Stimulated activated CD8-positive, alpha-beta memory T cell treated with anti-CD3 and anti-CD28 coated beads, Interleukin-2, amount 100 ng/mL, for 48 hours (primary cell): Measurements from ENCODE around the gene PDIA5.
"Not testable (repeated sequence)": the region's sequence is repeated elsewhere in the genome, so short reads cannot be mapped to it uniquely, and the experiment has no call there.

ENCODE experiments used
- DNase-seq, 2 donors: peaks; one replicate each; pipeline ENCODE4 v3.0.0-alpha.2; 2020; ENCODE audit warnings: low read depth in 2 of 2

PDIA5 gene

DNA sequence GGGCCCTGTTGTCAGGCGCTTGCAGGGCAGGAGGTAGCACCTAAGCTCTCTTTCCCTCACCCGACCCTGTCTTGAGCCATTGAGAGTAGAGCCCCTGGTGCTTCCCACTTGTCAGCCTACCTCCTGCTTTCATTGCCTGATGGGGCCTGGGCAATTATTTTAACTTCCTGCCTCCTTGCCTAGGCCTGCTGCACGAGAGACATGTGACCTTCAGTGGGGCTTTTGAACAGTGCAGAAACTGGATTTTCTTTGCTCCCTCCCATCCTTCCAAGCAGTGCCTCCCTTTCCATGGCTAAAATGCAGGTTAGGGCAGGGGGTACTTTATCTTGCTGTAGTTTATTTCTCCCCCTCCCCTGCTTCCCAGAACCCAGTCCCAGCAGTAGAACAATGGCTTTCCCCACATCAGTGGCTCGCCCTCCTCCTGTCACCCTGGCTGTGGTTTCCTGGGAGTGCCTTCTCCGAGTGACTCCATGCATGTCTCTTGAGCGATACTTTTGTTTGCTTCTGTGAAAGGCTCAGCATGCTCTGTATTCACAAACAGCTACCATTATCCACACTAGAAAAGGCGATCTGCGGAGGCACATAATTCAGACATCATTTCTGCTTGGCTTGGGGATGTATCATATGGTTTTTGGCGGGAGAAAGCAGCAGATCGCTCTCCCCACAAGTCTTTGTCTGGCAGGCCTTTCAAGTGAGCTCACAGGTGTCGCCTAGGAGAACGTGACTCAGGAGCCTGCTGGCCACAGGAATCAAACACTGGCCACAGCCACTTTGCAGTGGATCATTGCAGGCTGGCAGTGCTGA is 24.1 kb downstream of the PDIA5 start:
- no peak for DNase-seq

DNA sequence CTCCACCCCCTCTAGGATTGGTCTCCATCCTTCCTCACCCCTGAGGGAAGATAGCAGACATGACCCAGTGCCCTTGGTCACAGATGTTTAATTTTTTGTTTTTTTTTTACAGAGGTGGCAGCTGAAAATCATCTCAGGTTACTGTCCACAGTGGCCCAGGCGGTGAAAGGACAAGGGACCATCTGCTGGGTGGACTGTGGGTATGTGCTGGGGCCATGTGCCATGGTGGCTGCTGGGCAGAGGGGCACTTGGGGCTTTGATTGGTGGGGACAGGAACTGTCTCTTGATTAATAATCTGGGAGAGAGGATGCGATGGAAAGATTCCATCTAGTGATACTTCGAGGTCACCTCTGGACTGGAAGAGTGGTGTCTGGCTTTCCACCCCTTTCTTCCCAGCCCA is 25.4 kb downstream of the PDIA5 start:
- no peak for DNase-seq

- DNase-seq, result no peak
Measured at GRCh38 chr3:123093696-123094095, 26.9 kb downstream of the PDIA5 start.

DNA sequence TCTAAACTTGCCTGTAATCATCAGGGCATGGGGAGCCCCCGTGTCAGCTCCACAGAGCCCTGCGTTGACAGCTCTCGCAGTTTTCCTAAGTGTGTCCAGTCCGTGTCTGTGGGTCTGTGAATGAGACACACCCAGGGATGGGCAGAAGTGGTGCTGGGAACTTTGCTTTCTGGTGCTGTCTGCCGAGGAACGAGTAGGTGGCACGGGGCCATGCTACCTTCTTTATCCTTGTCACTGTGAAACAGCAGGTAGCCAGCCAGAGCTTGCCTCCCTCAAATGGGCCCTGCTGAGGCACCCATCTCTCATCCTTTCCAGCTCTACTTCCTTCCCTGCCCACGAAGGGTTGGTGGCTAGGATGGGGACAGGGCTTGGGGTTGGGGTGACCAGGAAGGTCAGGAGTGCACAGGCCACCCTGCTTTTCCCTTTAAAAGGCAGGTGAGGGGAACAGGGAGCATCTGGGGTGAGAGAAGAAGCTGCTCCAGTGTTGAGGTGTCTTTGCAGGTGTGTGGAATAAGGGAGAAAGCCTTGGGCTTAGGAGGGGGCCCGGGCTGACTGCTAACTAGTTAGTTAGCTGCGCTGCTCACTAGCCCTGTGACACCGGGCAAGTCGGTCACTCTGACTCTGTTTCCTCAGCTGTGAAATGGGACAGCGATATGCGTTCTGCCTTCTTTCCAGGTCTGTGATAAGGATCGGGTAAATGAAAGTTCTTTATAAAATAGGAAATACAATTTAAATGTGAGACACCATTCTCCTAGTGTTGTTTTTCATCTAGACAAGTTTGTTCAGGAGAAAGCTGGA is 27.9 kb downstream of the PDIA5 start:
- DNase-seq, result no peak

- DNase-seq, result no peak
Measured at GRCh38 chr3:123096126-123096525, 29.3 kb downstream of the PDIA5 start.

DNA sequence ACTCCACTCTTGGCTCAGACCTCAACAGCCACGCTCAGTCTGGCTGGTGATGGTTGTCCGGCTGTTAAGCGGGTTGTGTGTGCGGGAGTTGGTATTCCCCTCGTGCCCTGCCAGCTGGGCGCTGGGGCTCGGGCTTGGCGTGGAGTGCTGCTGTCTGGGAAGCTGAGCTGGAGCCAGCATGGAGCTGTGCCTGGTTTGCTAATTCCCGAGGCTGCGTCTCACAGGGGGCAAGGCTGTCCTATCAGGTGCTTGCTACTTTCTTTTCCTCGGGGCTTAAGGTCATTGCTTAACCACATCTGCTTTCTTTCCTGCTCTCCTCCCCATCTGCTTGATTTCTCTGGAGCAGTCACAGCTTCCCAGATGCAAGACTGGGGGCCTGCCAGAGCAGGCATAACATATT is 29.9 kb downstream of the PDIA5 start:
- DNase-seq, result no peak

DNA sequence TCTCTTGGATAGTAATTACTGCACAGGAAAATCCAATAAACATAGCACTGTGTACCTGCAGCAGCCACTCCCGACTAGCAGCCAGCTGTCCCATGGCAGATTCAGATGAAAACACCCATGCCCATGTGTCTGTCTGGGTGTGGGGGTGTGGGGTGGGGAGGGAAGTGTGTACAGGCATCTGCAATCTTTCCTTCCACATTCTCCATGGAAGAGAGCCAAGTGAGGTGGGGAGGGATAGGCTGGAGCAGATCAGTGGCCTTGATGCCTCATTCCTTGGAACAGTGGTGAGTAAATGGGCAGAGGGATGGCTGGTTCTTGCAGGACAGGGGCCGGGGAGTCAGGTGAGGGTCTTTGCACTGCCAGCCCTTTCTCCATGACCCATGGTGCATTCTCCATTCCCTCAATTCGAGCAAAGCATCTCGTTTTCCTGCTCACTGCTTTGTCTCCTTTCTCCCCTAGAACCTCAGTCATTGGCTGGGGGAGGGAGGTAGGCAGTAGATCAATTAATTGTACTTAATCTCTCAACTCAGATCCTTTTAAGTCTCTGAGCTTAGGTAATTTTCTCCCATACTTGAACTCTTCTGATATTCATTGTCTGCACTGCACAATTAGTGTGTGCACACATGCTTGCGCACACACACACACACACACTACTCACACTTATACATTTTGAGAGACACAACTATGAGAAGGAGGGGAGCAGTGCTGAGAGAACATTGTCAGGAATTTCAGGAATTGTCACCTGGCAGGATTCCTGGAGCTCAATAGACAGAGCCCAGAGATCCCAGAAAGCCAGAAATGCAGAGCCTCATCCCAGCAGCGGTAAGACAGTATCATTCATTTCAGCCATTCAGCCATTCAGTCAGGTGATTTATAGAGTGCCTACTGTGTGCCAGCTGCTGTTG is 31.9 kb downstream of the PDIA5 start:
- DNase-seq, result no peak

- DNase-seq, result no peak
Measured at GRCh38 chr3:123099331-123100192, 32.7 kb downstream of the PDIA5 start.

- no peak for DNase-seq
Measured at GRCh38 chr3:123100193-123100776, 33.5 kb downstream of the PDIA5 start.

DNA sequence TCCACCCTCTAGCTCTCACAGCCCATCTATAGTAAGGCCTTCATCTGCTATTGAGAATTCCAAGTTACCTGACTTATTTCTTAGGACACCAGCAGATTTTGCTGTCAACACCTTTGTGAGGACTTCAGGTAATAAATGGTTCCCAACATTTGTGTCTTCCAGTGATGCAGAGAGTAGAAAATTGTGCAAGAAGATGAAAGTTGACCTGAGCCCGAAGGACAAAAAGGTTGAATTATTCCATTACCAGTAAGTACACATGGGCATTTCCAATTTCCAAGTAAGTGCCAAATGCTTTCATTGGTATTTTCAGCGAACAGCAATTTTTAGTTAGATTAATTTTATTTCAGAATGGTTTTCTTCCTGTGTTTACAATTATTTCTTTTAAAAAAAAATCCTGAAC is 35.4 kb downstream of the PDIA5 start:
- no peak for DNase-seq

- no peak for DNase-seq
Measured at GRCh38 chr3:123102826-123103225, 36.0 kb downstream of the PDIA5 start.

GRCh38 chr3:123104550-123104949 is 37.7 kb downstream of the PDIA5 start:
- DNase-seq, result no peak

- DNase-seq, result no peak
Measured at GRCh38 chr3:123105201-123106189, 38.7 kb downstream of the PDIA5 start.

DNA sequence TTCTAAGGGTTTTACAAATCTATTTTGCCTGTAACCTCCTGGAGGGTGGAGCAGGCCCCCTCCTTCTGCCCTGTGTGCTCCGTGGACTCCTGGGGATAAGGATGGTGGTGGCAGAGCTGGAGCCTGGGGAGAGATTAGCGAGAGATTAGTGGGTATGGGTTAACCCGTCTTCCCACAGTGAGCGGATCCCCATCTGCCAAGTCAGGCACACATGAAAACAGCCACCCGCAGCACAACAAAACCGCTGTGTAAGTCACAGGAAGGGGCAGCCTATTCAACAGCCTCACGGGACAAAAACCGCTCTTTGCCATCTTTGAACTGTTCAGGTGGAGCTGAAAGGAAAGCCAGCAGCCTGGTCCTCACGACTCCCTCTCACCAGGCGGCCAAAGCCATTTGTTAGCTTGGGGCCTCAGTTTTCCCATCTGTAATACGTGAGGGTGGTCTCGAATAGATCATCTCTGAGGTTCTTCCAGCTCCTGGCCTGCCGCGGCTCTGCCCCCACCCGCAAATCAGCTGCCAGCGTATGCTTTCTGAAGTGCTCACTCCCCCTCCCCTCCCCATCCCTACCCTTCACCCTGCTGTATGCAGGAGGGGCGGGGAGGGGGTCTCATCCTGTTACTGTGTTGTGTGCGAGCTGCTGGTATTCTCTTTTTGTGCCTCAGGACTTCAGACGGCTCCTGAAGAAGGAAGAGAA is 43.6 kb downstream of the PDIA5 start:
- DNase-seq, result no peak

DNA sequence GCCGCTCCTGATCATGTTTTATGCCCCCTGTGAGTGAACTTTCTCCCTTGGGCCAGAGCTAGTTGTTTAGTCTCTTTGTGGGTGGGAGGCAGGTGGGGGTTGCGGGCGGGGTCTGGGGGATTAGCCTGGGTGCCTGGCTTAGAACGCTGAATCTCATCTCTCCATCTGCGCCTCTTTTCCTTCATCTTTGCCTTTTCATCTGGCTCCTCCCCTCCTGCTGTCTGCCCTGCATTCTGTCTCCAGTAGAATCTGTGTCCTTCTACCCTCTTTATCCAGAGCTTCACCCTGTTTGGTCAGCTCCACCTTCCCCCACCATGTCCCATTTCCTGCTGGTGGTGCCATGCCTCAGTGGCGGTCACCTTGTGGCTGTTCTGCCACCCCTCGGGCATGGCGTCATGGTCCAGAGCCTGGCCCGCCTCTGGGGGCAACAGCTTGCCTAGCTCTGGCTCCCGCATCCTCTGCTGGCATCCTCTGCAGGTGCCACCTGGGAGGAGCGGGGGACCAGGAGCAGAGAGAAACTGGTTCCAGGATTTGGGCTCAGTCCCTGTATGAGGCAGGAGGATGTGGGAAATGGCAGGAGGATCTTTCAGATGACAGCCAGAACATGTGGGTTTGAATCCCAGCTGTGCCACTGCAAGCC is 44.3 kb downstream of the PDIA5 start:
- no peak for DNase-seq

DNA sequence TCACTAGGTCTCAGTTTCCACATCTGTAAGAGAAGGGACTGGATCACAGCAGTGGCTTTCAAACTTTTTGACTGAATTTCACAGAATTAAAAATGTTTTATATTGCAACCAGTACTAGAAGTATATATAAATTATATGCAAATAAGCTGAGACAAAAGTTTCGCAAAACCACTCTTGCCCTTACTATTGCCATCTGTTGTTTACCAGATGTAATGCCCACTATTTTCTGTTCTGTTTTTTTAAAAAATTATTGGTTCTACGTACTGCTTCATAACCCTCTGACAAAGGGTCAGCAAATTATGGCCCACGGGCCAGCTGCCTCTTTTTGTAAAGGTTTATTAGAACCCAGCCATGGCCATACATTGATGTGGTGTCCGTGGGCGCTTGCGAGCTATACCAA is 44.8 kb downstream of the PDIA5 start:
- no peak for DNase-seq

- no peak for DNase-seq
Measured at GRCh38 chr3:123112232-123112631, 45.4 kb downstream of the PDIA5 start.

DNA sequence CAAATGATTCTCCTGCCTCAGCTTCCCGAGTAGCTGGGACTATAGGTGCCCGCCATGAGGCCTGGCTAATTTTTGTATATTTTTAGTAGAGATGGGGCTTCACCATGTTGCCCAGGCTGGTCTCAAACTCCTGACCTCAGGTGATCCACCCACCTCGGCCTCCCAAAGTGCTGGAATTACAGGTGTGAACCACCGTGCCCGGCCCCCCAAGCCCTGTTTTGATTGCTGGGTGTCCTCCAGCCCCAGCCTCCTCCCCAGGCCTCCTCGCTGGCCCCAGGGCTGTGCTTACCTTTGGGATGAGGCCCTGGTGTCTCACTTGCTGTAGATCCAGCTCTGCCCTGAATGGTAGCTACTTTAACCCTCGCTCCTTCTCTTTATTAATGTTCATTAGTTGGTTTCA is 45.8 kb downstream of the PDIA5 start:
- not testable (repeated sequence) for DNase-seq
